EH (cell line): ENCODE results near the gene EIF2S3B.
"Not testable (repeated sequence)": the region's sequence is repeated elsewhere in the genome, so short reads cannot be mapped to it uniquely, and the experiment has no call there.

Experiments
- DNase-seq: peaks from one replicate; pipeline ENCODE4 v3.0.0-alpha.2; 2015; ENCODE audit warnings: low read depth

EIF2S3B gene

GRCh38 chr12:10505620-10506019 is at the start of gene EIF2S3B:
Gene EIF2S3B (plus strand): TSS chr12:10505890. CDS start chr12:10505903, 13 bp downstream.
- DNase-seq = no peak

- DNase-seq = no peak
Observed at GRCh38 chr12:10456856-10457255, 48.8 kb upstream of the EIF2S3B start.

GRCh38 chr12:10457760-10458159 is 47.9 kb upstream of the EIF2S3B start:
- DNase-seq = no peak

GRCh38 chr12:10466311-10466710 is 39.4 kb upstream of the EIF2S3B start:
- no peak for DNase-seq

- no peak for DNase-seq
Observed at GRCh38 chr12:10469701-10470100, 36.0 kb upstream of the EIF2S3B start.

GRCh38 chr12:10472808-10473207 is 32.9 kb upstream of the EIF2S3B start:
- DNase-seq = not testable (repeated sequence)

GRCh38 chr12:10481901-10482300 is 23.8 kb upstream of the EIF2S3B start:
- DNase-seq = not testable (repeated sequence)

- not testable (repeated sequence) for DNase-seq
Observed at GRCh38 chr12:10487328-10487727, 18.4 kb upstream of the EIF2S3B start.

GRCh38 chr12:10491766-10492165 is 13.9 kb upstream of the EIF2S3B start:
- no peak for DNase-seq

- no peak for DNase-seq
Observed at GRCh38 chr12:10497602-10498001, 8.1 kb upstream of the EIF2S3B start.

- no peak for DNase-seq
Observed at GRCh38 chr12:10498042-10498441, 7.6 kb upstream of the EIF2S3B start.

- peak; percentile 20 for DNase-seq
Observed at GRCh38 chr12:10501030-10501429, 4.7 kb upstream of the EIF2S3B start.

GRCh38 chr12:10503460-10503859 is 2.2 kb upstream of the EIF2S3B start:
- no peak for DNase-seq

- DNase-seq = no peak
Observed at GRCh38 chr12:10511756-10512355, 6.2 kb downstream of the EIF2S3B start.

GRCh38 chr12:10512798-10513197 is 7.1 kb downstream of the EIF2S3B start:
- DNase-seq = no peak

- DNase-seq = no peak
Observed at GRCh38 chr12:10521555-10521954, 15.9 kb downstream of the EIF2S3B start.

- DNase-seq = no peak
Observed at GRCh38 chr12:10528174-10528953, 22.7 kb downstream of the EIF2S3B start.

GRCh38 chr12:10529603-10530002 is 23.9 kb downstream of the EIF2S3B start:
- no peak for DNase-seq

GRCh38 chr12:10537721-10538120 is 32.0 kb downstream of the EIF2S3B start:
- DNase-seq = no peak

- peak; percentile 17 for DNase-seq
Observed at GRCh38 chr12:10540776-10541205, 35.1 kb downstream of the EIF2S3B start.

GRCh38 chr12:10543499-10543898 is 37.8 kb downstream of the EIF2S3B start:
- no peak for DNase-seq

- DNase-seq = no peak
Observed at GRCh38 chr12:10551375-10551774, 45.7 kb downstream of the EIF2S3B start.

GRCh38 chr12:10553148-10553547 is 47.5 kb downstream of the EIF2S3B start:
- no peak for DNase-seq
